Calu3 (cell line): ENCODE results near the gene COL13A1. TPM values are rescaled to one million over a fixed set of nuclear protein-coding genes. Genes with fewer than 3 reads are reported as not detected.

Experiments used
- BruUV-seq: library from RNA; stranded (reverse); fragments of 400-500 nt; replicated peaks from 2 replicates; lab custom pipeline; 2021; lab: Mats Ljungman, UMichigan
- CTCF ChIA-PET: fragments of 300-600 bp; sonication (Branson Sonifier 250); formaldehyde crosslinking; loops from one replicate; lab custom pipeline; 2022; ENCODE audit warnings: antibody characterized with exemption; lab: Charles Lee
- DNase-seq: peaks from one replicate; pipeline ENCODE4 v3.0.0; 2022
- H3K27ac Mint-ChIP-seq: one replicate; pipeline ENCODE4 v1.8.0; 2022; ENCODE audit warnings: mixed read lengths; ENCODE audit not compliant: unreplicated experiment
- H3K27me3 Mint-ChIP-seq: one replicate; pipeline ENCODE4 v1.8.0; 2022; ENCODE audit warnings: mixed read lengths; ENCODE audit not compliant: unreplicated experiment
- H3K36me3 Mint-ChIP-seq: one replicate; pipeline ENCODE4 v1.8.0; 2022; ENCODE audit warnings: mild to moderate bottlenecking, moderate library complexity, mixed read lengths; ENCODE audit not compliant: insufficient read depth, unreplicated experiment
- H3K4me1 Mint-ChIP-seq: one replicate; pipeline ENCODE4 v1.8.0; 2022; ENCODE audit warnings: mild to moderate bottlenecking, low read depth, mixed read lengths; ENCODE audit not compliant: unreplicated experiment
- H3K4me3 Mint-ChIP-seq: one replicate; pipeline ENCODE4 v1.8.0; 2022; ENCODE audit warnings: mild to moderate bottlenecking, low read depth, moderate library complexity, mixed read lengths; ENCODE audit not compliant: unreplicated experiment
- H3K9me3 Mint-ChIP-seq: one replicate; pipeline ENCODE4 v1.8.0; 2022; ENCODE audit warnings: low read depth, mixed read lengths; ENCODE audit not compliant: unreplicated experiment
- CTCF ChIP-seq: fragments of 200-600 bp; IDR thresholded peaks from one replicate; pipeline ENCODE4 v1.8.0; 2022; ENCODE audit warnings: antibody characterized with exemption; ENCODE audit not compliant: unreplicated experiment
- intact Hi-C: fragments of 100-400 bp; cut with micrococcal nuclease; formaldehyde crosslinking; loops from one replicate; pipeline ENCODE4 v1.10.0; 2022; ENCODE audit not compliant: unreplicated experiment
- total RNA-seq: library from RNA; stranded (reverse); gene quantifications from 2 replicates; pipeline ENCODE4 v1.2.3, GENCODE V29; 2022

Gene COL13A1
- total RNA-seq, 1 experiment from 2014 or later: 0.24 TPM

GRCh38 chr10:69955897-69956740 is 154.4 kb downstream of the COL13A1 start:
- Mint-ChIP-seq H3K4me1 (peaks cover 5% of the 10 kb centered on the region), H3K9me3 (no peaks in the 10 kb centered on the region), H3K36me3 (no peaks in the 10 kb centered on the region), H3K27ac (no peak overlapping the region), H3K27me3 (peaks cover 80% of the 10 kb centered on the region), H3K4me3 (no peak overlapping the region)
- no TSS peak for BruUV-seq
- intact Hi-C loops: no loop called here
- no peak for TF ChIP-seq CTCF
- CTCF ChIA-PET: no interaction called here
- DNase-seq: no peak

GRCh38 chr10:69956741-69957230 is 155.1 kb downstream of the COL13A1 start:
- Mint-ChIP-seq H3K4me1 (peaks cover 6% of the 10 kb centered on the region), H3K4me3 (no peak overlapping the region), H3K9me3 (no peaks in the 10 kb centered on the region), H3K27ac (no peak overlapping the region), H3K27me3 (peaks cover 80% of the 10 kb centered on the region), H3K36me3 (no peaks in the 10 kb centered on the region)
- no peak for DNase-seq
- no TSS peak for BruUV-seq
- CTCF ChIA-PET: no interaction called here
- no peak for TF ChIP-seq CTCF
- intact Hi-C loops: no loop called here

- Mint-ChIP-seq H3K9me3 (no peaks in the 10 kb centered on the region), H3K27me3 (peaks cover 79% of the 10 kb centered on the region), H3K27ac (no peak overlapping the region), H3K4me3 (no peak overlapping the region), H3K36me3 (no peaks in the 10 kb centered on the region), H3K4me1 (peaks cover 6% of the 10 kb centered on the region)
- no TSS peak for BruUV-seq
- no peak for TF ChIP-seq CTCF
- CTCF ChIA-PET: interaction anchor here (1.2 to 2.1 kb wide), 7 partner anchors 22 to 189 kb away, joined by 4 to 18 read pairs (median 9); partner anchors contain the start of gene TYSND1
- intact Hi-C loops: no loop called here
- no peak for DNase-seq
These were observed 155.7 kb downstream of the COL13A1 start for GRCh38 chr10:69957241-69957885.

- H3K27ac Mint-ChIP-seq: no peak overlapping the region
- H3K27me3 Mint-ChIP-seq: peaks cover 79% of the 10 kb centered on the region
- no peaks in the 10 kb centered on the region for H3K9me3 Mint-ChIP-seq
- CTCF ChIA-PET: interaction anchor here (0.6 to 2.1 kb wide), 16 partner anchors 11 to 266 kb away, joined by 3 to 18 read pairs (median 4); partner anchors contain the start of gene TYSND1
- no peaks in the 10 kb centered on the region for H3K36me3 Mint-ChIP-seq
- DNase-seq: peak; percentile 56
- peak; percentile 86 for TF ChIP-seq CTCF
- intact Hi-C loops: loop anchor here (2.0 kb wide), 1 partner anchor 169 kb away; no protein-coding TSS in a partner anchor
- peaks cover 6% of the 10 kb centered on the region for H3K4me1 Mint-ChIP-seq
- BruUV-seq: no TSS peak
- no peak overlapping the region for H3K4me3 Mint-ChIP-seq
These were observed 156.3 kb downstream of the COL13A1 start for GRCh38 chr10:69957886-69958555.
